ENCODE measurements around the gene B3GALT4.

B3GALT4 gene

GRCh38 chr6:33317669-33318425 lies 40.9 kb downstream of the B3GALT4 start, which contains the start of gene ZBTB22:
Gene ZBTB22, minus strand, starts transcription at chr6:33317744. Its CDS starts 828 bp downstream, at chr6:33316916.
- H3K4me1 ChIP-seq (ENCODE audit: insufficient read depth, poor library complexity, severe bottlenecking): peaks cover 31% of the 10 kb centered on the region
- peaks cover 31% of the 10 kb centered on the region for H3K36me3 ChIP-seq (ENCODE audit: low read depth)
- peak; percentile 80 for ATAC-seq (ENCODE audit: low read depth)
- TF ChIP-seq CTCF (IDR thresholded peaks at IDR 0.05; ENCODE audit: poor library complexity, severe bottlenecking): no peak
- peak; percentile 99 for DNase-seq (ENCODE audit: low spot score)
- H3K27me3 ChIP-seq (ENCODE audit: insufficient read depth, poor library complexity, severe bottlenecking): no peaks in the 10 kb centered on the region
- peak within 1 kb of the TSS; percentile 47 for H3K4me3 ChIP-seq (ENCODE audit: severe bottlenecking)
- H3K27ac ChIP-seq (ENCODE audit: poor library complexity, severe bottlenecking): peak within 1 kb of the TSS; percentile 82
- no peaks in the 10 kb centered on the region for H3K9me3 ChIP-seq (ENCODE audit: severe bottlenecking)

DNA sequence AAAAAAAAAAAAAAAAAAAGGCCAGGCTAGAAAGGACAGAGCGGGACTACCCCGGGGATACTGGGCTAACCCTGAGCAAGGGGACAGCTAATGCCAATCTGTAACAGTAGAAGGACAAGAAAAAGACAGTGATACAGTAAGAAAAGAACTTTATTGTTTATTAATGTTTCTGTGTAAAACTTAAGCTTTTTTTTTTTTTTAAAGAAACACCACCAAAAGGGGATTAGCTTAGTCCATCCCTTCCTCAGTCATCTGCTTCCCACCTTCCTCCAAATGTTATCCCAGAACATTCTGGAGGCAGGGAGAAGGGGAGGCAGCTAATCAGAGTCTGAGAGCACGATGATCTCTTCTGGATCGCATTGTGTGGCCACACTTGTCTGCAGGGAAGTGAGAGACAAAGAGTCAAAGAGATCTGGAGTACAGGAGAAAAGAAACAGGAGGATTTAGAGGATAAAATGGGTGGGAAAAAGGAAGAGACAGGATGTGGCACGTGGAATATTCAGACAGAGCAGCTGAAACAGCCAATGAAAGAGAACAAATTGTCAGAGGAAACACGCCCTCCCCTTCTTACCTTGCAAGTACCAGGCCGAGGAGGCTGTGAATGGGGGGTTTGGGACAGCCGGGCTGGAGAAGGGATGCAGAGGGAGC lies 41.6 kb downstream of the B3GALT4 start:
- Histone ChIP-seq H3K27me3 (ENCODE audit: insufficient read depth, poor library complexity, severe bottlenecking) (no peaks in the 10 kb centered on the region), H3K9me3 (ENCODE audit: severe bottlenecking) (no peaks in the 10 kb centered on the region), H3K27ac (ENCODE audit: poor library complexity, severe bottlenecking) (peak overlapping the region; percentile 82), H3K4me1 (ENCODE audit: insufficient read depth, poor library complexity, severe bottlenecking) (peaks cover 31% of the 10 kb centered on the region), H3K36me3 (ENCODE audit: low read depth) (peaks cover 31% of the 10 kb centered on the region), H3K4me3 (ENCODE audit: severe bottlenecking) (peak overlapping the region; percentile 47)
- TF ChIP-seq CTCF (IDR thresholded peaks at IDR 0.05; ENCODE audit: poor library complexity, severe bottlenecking): no peak
- ATAC-seq (ENCODE audit: low read depth) (no peak), DNase-seq (ENCODE audit: low spot score) (no peak)

GRCh38 chr6:33319939-33320314 lies 43.0 kb downstream of the B3GALT4 start:
- no peak for ATAC-seq (ENCODE audit: low read depth)
- peaks cover 29% of the 10 kb centered on the region for H3K4me1 ChIP-seq (ENCODE audit: insufficient read depth, poor library complexity, severe bottlenecking)
- H3K36me3 ChIP-seq (ENCODE audit: low read depth): peaks cover 31% of the 10 kb centered on the region
- TF ChIP-seq CTCF (IDR thresholded peaks at IDR 0.05; ENCODE audit: poor library complexity, severe bottlenecking): no peak
- no peaks in the 10 kb centered on the region for H3K9me3 ChIP-seq (ENCODE audit: severe bottlenecking)
- no peak for DNase-seq (ENCODE audit: low spot score)
- H3K27me3 ChIP-seq (ENCODE audit: insufficient read depth, poor library complexity, severe bottlenecking): no peaks in the 10 kb centered on the region
- H3K4me3 ChIP-seq (ENCODE audit: severe bottlenecking): no peak overlapping the region
- peak overlapping the region; percentile 82 for H3K27ac ChIP-seq (ENCODE audit: poor library complexity, severe bottlenecking)

GRCh38 chr6:33320315-33321181 lies 43.6 kb downstream of the B3GALT4 start:
- H3K36me3 ChIP-seq (ENCODE audit: low read depth): peaks cover 31% of the 10 kb centered on the region
- H3K4me3 ChIP-seq (ENCODE audit: severe bottlenecking): no peak overlapping the region
- DNase-seq (ENCODE audit: low spot score): peak; percentile 77
- peak overlapping the region; percentile 82 for H3K27ac ChIP-seq (ENCODE audit: poor library complexity, severe bottlenecking)
- ATAC-seq (ENCODE audit: low read depth): no peak; the same call in 2 of the 3 replicates
- H3K9me3 ChIP-seq (ENCODE audit: severe bottlenecking): no peaks in the 10 kb centered on the region
- peaks cover 29% of the 10 kb centered on the region for H3K4me1 ChIP-seq (ENCODE audit: insufficient read depth, poor library complexity, severe bottlenecking)
- TF ChIP-seq CTCF (IDR thresholded peaks at IDR 0.05; ENCODE audit: poor library complexity, severe bottlenecking): no peak
- H3K27me3 ChIP-seq (ENCODE audit: insufficient read depth, poor library complexity, severe bottlenecking): no peaks in the 10 kb centered on the region

Data from RWPE2 (cell line).